ENCODE data around the gene BMPR1B. TPM values are rescaled to one million over a fixed set of nuclear protein-coding genes. Genes with fewer than 3 reads are reported as not detected.
"Not testable (repeated sequence)": the region's sequence is repeated elsewhere in the genome, so short reads cannot be mapped to it uniquely, and the experiment has no call there.

The BMPR1B gene
- total and polyA plus RNA-seq, 10 donors, result 0.12 to 2.4 (median 1.2) TPM

DNA sequence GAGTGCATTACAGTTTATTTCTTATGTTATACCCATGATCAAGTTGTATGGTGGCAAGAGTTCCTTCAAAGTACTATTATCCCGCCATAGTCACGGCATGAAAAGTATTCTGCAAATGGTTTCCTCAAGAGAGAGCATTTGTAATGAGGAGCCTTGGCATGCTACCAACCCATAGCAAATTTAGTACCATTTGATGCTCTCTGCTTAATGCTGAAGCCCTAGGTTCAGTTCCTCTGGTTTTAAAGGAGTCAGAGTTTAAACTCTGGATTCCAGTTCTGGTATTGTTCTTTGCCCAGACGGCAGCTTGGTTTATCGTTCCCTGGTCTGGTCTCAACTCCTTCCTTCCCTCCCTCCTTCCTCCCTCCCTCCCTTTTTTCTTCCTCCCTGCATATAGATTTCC, 371.3 kb downstream of the BMPR1B start:
- WGBS, 5 donors, result 62 to 81% (median 75%) methylated on average over 4 of the region's 4 CpGs
- Histone ChIP-seq H3K27me3 (replicated peaks in 1 of 7) (no peaks in the 10 kb centered on the region), H3K4me3 (no peak overlapping the region), H3K4me1 (peaks cover 0 to 6% (median 0%) of the 10 kb centered on the region in 6 donors), H3K9me3 (peaks cover 0 to 2% (median under 1%) of the 10 kb centered on the region in 8 donors), H3K36me3 (no peaks in the 10 kb centered on the region), H3K27ac (no peak overlapping the region)
- DNase-seq, result no peak
- intact Hi-C loops (cut with DNase I; ENCODE audit: low total_unique reads), result no loop called here
- no peak for TF ChIP-seq POLR2A (IDR thresholded peaks at IDR 0.05)
- TF ChIP-seq, protein P1, sequence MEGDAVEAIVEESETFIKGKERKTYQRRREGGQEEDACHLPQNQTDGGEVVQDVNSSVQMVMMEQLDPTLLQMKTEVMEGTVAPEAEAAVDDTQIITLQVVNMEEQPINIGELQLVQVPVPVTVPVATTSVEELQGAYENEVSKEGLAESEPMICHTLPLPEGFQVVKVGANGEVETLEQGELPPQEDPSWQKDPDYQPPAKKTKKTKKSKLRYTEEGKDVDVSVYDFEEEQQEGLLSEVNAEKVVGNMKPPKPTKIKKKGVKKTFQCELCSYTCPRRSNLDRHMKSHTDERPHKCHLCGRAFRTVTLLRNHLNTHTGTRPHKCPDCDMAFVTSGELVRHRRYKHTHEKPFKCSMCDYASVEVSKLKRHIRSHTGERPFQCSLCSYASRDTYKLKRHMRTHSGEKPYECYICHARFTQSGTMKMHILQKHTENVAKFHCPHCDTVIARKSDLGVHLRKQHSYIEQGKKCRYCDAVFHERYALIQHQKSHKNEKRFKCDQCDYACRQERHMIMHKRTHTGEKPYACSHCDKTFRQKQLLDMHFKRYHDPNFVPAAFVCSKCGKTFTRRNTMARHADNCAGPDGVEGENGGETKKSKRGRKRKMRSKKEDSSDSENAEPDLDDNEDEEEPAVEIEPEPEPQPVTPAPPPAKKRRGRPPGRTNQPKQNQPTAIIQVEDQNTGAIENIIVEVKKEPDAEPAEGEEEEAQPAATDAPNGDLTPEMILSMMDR (IDR thresholded peaks at IDR 0.05 in 8 of 11, conservative IDR thresholded peaks at IDR 0.05 in 3 of 11), result no peak
- no peak for TF ChIP-seq POLR2AphosphoS5 (IDR thresholded peaks at IDR 0.05)

DNA sequence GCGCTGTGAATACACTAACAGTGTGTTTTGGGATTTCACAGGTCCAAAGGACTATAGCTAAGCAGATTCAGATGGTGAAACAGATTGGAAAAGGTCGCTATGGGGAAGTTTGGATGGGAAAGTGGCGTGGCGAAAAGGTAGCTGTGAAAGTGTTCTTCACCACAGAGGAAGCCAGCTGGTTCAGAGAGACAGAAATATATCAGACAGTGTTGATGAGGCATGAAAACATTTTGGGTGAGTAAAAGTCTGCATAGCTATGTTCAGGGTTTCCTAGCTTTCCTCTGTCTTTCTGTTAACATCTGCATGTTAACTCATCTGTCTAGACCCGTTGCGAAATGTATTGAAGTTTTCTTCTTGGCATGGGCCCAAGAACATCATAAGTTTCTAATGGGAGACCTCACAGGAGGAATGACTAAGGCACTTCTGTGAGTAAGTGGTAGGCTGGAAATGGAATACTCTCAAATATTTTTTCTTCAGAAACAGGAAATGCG, 372.1 kb downstream of the BMPR1B start:
- peaks cover 0 to 6% (median 0%) of the 10 kb centered on the region in 6 donors for H3K4me1 ChIP-seq
- peaks cover 0 to 5% (median 2%) of the 10 kb centered on the region in 8 donors for H3K9me3 ChIP-seq
- intact Hi-C loops (cut with DNase I; ENCODE audit: low total_unique reads), result no loop called here
- no peaks in the 10 kb centered on the region for H3K27me3 ChIP-seq (replicated peaks in 1 of 7)
- TF ChIP-seq POLR2A (IDR thresholded peaks at IDR 0.05), result no peak
- TF ChIP-seq, protein P1 (IDR thresholded peaks at IDR 0.05 in 8 of 11, conservative IDR thresholded peaks at IDR 0.05 in 3 of 11), result no peak
- TF ChIP-seq POLR2AphosphoS5 (IDR thresholded peaks at IDR 0.05), result no peak
- DNase-seq, result no peak
- no peaks in the 10 kb centered on the region for H3K36me3 ChIP-seq
- H3K4me3 ChIP-seq, result no peak overlapping the region
- WGBS, 5 donors, result 24 to 35% (median 32%) methylated on average over 7 of the region's 7 CpGs
- H3K27ac ChIP-seq, result no peak overlapping the region

DNA sequence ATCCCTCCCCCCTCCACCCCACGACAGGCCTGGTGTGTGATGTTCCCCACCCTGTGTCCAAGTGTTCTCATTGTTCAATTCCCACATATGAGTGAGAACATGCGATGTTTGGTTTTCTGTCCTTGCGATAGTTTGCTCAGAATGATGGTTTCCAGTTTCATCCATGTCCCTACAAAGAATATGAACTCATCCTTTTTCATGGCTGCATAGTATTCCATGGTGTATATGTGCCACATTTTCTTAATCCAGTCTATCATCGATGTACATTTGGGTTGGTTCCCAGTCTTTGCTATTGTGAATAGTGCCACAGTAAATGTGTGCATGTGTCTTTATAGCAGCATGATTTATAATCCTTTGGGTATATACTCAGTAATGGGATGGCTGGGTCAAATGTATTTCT, 376.3 kb downstream of the BMPR1B start:
- H3K4me1 ChIP-seq; H3K9me3 ChIP-seq; H3K36me3 ChIP-seq; H3K27me3 ChIP-seq (replicated peaks in 1 of 7); DNase-seq; H3K4me3 ChIP-seq; intact Hi-C loops (cut with DNase I; ENCODE audit: low total_unique reads); H3K27ac ChIP-seq: not testable (repeated sequence)
- WGBS, 5 donors, result 91 to 98% (median 98%) methylated on average over 4 of the region's 4 CpGs

DNA sequence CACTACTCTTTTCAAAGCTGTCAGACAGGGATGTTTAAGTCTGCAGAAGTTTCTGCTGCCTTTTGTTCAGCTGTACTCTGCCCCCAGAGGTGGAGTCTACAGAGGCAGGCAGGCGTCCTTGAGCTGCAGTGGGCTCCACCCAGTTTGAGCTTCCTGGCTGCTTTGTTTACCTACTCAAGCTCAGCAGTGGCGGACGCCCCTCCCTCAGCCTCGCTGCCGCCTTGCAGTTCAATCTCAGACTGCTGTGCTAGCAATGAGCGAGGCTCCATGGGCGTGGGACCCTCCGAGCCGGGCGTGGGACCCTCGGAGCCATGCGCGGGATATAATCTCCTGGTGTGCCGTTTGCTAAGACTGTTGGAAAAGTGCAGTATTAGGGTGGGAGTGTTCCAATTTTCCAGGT, 381.7 kb downstream of the BMPR1B start:
- H3K4me1 ChIP-seq; DNase-seq; H3K27ac ChIP-seq; H3K9me3 ChIP-seq; H3K27me3 ChIP-seq (replicated peaks in 1 of 7); H3K36me3 ChIP-seq; intact Hi-C loops (cut with DNase I; ENCODE audit: low total_unique reads); H3K4me3 ChIP-seq: not testable (repeated sequence)
- 92 to 96% (median 94%) methylated on average over 11 to 14 of the region's 14 CpGs for WGBS, 5 donors

DNA sequence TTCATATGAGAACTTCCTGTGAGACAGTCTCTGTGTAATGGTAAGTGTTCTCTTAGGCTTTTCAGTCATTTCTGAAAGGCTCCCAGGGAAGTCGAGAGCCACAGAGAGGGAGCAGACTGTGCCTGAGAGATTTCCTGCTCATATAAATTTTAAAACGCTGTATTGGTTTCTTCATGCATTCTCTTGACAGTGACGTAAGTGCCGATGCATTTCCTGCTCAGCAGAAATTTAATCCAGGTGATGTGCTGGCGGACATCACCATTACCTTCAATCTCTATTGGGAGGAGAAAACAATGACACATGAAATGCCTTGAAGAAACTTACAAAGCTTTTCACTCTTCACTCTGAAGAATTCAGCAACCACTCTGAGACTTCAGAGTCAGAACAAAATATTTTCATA, 383.6 kb downstream of the BMPR1B start:
- Histone ChIP-seq H3K9me3 (peaks cover 0 to 7% (median 0%) of the 10 kb centered on the region in 8 donors), H3K36me3 (no peaks in the 10 kb centered on the region), H3K4me3 (no peak overlapping the region), H3K27ac (no peak overlapping the region), H3K27me3 (replicated peaks in 1 of 7) (no peaks in the 10 kb centered on the region), H3K4me1 (no peaks in the 10 kb centered on the region)
- TF ChIP-seq POLR2A (IDR thresholded peaks at IDR 0.05) (no peak), POLR2AphosphoS5 (IDR thresholded peaks at IDR 0.05) (no peak)
- TF ChIP-seq, protein P1 (IDR thresholded peaks at IDR 0.05 in 8 of 11, conservative IDR thresholded peaks at IDR 0.05 in 3 of 11), result no peak
- no peak for DNase-seq
- intact Hi-C loops (cut with DNase I; ENCODE audit: low total_unique reads), result no loop called here
- 65 to 76% (median 72%) methylated on average over 5 of the region's 5 CpGs for WGBS, 5 donors
